Stimulated activated CD4-positive, alpha-beta T cell treated with anti-CD3 and anti-CD28 coated beads, Interleukin-1b, Interleukin-23, amount 100 ng/mL, for 4 hours (primary cell): ENCODE measurements around the gene CABP7.

Source experiments
- DNase-seq, 2 donors: peaks; one replicate each; pipeline ENCODE4 v3.0.0-alpha.2; 2020; ENCODE audit warnings: low read depth in 2 of 2

Gene CABP7

GRCh38 chr22:29719899-29720645 is at the start of gene CABP7:
TSS of gene CABP7 (plus strand) at chr22:29720003. CDS start at chr22:29720425, 422 bp downstream.
- DNase-seq, result no peak

GRCh38 chr22:29670626-29671025 is 49.2 kb upstream of the CABP7 start:
- no peak for DNase-seq

- DNase-seq, result no peak
Measured at GRCh38 chr22:29673361-29674066, 46.3 kb upstream of the CABP7 start.

- DNase-seq, result no peak
Measured at GRCh38 chr22:29674121-29674520, 45.7 kb upstream of the CABP7 start.

GRCh38 chr22:29679316-29679715 is 40.5 kb upstream of the CABP7 start:
- DNase-seq, result no peak

GRCh38 chr22:29683536-29683935 is 36.3 kb upstream of the CABP7 start:
- DNase-seq, result no peak

GRCh38 chr22:29684244-29684643 is 35.6 kb upstream of the CABP7 start:
- no peak for DNase-seq

- DNase-seq, result no peak
Measured at GRCh38 chr22:29689206-29689879, 30.5 kb upstream of the CABP7 start.

- DNase-seq, result peak; percentile 17 to 27
Measured at GRCh38 chr22:29689880-29690213, 30.0 kb upstream of the CABP7 start.

- DNase-seq, result no peak
Measured at GRCh38 chr22:29690476-29690875, 29.3 kb upstream of the CABP7 start.

GRCh38 chr22:29691636-29692326 is 28.0 kb upstream of the CABP7 start:
- no peak for DNase-seq

- DNase-seq, result no peak
Measured at GRCh38 chr22:29692327-29692640, 27.5 kb upstream of the CABP7 start.

GRCh38 chr22:29693161-29693560 is 26.6 kb upstream of the CABP7 start:
- DNase-seq, result no peak

- DNase-seq, result no peak
Measured at GRCh38 chr22:29693671-29694070, 26.1 kb upstream of the CABP7 start.

GRCh38 chr22:29695129-29695926 is 24.5 kb upstream of the CABP7 start:
- DNase-seq, result no peak

GRCh38 chr22:29697853-29698598 is 21.8 kb upstream of the CABP7 start:
- DNase-seq, result no peak

GRCh38 chr22:29700206-29700899 is 19.4 kb upstream of the CABP7 start:
- no peak for DNase-seq

GRCh38 chr22:29700900-29701154 is 19.0 kb upstream of the CABP7 start:
- no peak for DNase-seq

GRCh38 chr22:29701155-29701999 is 18.4 kb upstream of the CABP7 start:
- no peak for DNase-seq
